ENCODE data around the gene LEFTY1. TPM values are rescaled to one million over a fixed set of nuclear protein-coding genes. Genes with fewer than 3 reads are reported as not detected.

LEFTY1 gene
- total and polyA plus RNA-seq, 9 of the 15 experiments (the other 6 are each of a cell fraction or from before 2014, with no cell fraction given), result 0.07 to 0.24 (median 0.17) TPM; not detected in 5

DNA sequence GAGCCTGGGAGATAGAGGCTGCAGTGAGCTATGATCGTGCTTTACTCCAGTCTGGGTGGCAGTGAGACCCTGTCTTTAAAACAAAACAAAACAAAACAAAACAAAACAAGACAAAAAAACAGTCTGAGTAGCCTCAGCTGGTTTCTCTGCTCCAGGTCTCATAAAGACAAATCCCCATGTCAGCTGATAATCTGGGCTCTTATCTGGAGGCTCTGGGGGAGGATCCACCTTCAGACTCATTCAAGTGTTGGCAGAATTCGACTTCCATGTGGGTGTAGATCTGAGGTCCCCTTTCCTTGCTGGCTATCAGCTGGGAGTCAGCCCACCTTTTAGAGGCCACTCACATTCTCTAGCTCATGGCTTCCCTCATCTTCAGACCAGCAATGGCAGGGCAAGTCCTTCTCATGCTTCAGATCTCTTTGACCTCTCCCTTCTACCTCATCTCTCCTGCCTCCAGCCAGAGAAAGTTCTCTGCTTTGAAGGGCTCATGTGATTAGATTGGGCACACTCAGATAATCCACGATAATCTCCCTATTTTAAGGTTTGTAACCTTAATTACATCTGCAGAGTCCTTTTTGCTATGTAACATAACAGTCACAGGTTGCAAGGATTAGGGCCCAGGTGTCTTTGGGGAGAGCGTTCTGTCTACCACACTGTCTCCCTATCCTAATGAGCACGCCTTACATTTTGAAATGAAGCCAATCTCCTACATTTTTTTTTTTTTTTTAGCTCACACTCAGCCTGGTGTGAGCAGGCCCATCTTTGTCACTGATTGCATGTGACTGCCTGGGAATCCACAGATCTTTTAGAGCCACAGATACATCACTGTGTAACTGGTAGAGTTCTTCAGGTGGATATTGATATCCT is 42.6 kb upstream of the LEFTY1 start (continued):
- TF ChIP-seq RREB1 (CRISPR knock-in tag; IDR thresholded peaks at IDR 0.05) (no peak), KDM2B (CRISPR knock-in tag; IDR thresholded peaks at IDR 0.05) (no peak), ZHX1 (conservative IDR thresholded peaks at IDR 0.05; ENCODE audit: low read length) (no peak), RBBP5 (IDR thresholded peaks at IDR 0.05; ENCODE audit: borderline replicate concordance, insufficient read depth, low read length, poor library complexity, severe bottlenecking) (peak; percentile 46), ZNF280B (CRISPR knock-in tag; IDR thresholded peaks at IDR 0.05) (no peak), YY1 (IDR thresholded peaks at IDR 0.05; ENCODE audit: borderline replicate concordance in 1 of 3, control insufficient read depth in 1 of 3, extremely low read depth in 1 of 3, insufficient read depth in 3 of 3, insufficient read length in 1 of 3, insufficient replicate concordance in 2 of 3, low read depth in 1 of 3, low read length in 2 of 3) (peak in 1 of 3 experiments; percentile 28), TCF15 (CRISPR knock-in tag; IDR thresholded peaks at IDR 0.05) (no peak), HDAC3 (IDR thresholded peaks at IDR 0.05; ENCODE audit: borderline replicate concordance, partially characterized antibody) (no peak), ZNF311 (CRISPR knock-in tag; IDR thresholded peaks at IDR 0.05) (no peak), TCF3 (CRISPR knock-in tag; IDR thresholded peaks at IDR 0.05) (peak; percentile 54; the same call in 1 of the 2 replicates), SMC3 (conservative IDR thresholded peaks at IDR 0.05; ENCODE audit: insufficient read depth, low read depth, low read length) (no peak)
- TF ChIP-seq, protein P1, sequence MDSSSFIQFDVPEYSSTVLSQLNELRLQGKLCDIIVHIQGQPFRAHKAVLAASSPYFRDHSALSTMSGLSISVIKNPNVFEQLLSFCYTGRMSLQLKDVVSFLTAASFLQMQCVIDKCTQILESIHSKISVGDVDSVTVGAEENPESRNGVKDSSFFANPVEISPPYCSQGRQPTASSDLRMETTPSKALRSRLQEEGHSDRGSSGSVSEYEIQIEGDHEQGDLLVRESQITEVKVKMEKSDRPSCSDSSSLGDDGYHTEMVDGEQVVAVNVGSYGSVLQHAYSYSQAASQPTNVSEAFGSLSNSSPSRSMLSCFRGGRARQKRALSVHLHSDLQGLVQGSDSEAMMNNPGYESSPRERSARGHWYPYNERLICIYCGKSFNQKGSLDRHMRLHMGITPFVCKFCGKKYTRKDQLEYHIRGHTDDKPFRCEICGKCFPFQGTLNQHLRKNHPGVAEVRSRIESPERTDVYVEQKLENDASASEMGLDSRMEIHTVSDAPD (CRISPR knock-in tag; IDR thresholded peaks at IDR 0.05), result no peak

Measured in K562 (cell line).